ENCODE results near the gene HLA-B.

The HLA-B gene

GRCh38 chr6:31356946-31357466 is at the start of gene HLA-B:
TSS of gene HLA-B (minus strand) at chr6:31357179. CDS start at chr6:31357158, 21 bp downstream.
- TF ChIP-seq GATA2 (IDR thresholded peaks at IDR 0.05; ENCODE audit: low read depth, low read length): no peak
- TF ChIP-seq GATA3 (IDR thresholded peaks at IDR 0.05; ENCODE audit: low read depth, low read length): no peak

GRCh38 chr6:31405996-31406395 is 49.0 kb upstream of the HLA-B start:
- TF ChIP-seq GATA3 (IDR thresholded peaks at IDR 0.05; ENCODE audit: low read depth, low read length) (no peak), GATA2 (IDR thresholded peaks at IDR 0.05; ENCODE audit: low read depth, low read length) (no peak)

- TF ChIP-seq GATA2 (IDR thresholded peaks at IDR 0.05; ENCODE audit: low read depth, low read length): no peak
- TF ChIP-seq GATA3 (IDR thresholded peaks at IDR 0.05; ENCODE audit: low read depth, low read length): no peak
Observed at GRCh38 chr6:31403283-31404060, 46.5 kb upstream of the HLA-B start, which contains the start of gene MICA. TSS of gene MICA (plus strand) at chr6:31403595. CDS start at chr6:31403633, 38 bp downstream.

DNA sequence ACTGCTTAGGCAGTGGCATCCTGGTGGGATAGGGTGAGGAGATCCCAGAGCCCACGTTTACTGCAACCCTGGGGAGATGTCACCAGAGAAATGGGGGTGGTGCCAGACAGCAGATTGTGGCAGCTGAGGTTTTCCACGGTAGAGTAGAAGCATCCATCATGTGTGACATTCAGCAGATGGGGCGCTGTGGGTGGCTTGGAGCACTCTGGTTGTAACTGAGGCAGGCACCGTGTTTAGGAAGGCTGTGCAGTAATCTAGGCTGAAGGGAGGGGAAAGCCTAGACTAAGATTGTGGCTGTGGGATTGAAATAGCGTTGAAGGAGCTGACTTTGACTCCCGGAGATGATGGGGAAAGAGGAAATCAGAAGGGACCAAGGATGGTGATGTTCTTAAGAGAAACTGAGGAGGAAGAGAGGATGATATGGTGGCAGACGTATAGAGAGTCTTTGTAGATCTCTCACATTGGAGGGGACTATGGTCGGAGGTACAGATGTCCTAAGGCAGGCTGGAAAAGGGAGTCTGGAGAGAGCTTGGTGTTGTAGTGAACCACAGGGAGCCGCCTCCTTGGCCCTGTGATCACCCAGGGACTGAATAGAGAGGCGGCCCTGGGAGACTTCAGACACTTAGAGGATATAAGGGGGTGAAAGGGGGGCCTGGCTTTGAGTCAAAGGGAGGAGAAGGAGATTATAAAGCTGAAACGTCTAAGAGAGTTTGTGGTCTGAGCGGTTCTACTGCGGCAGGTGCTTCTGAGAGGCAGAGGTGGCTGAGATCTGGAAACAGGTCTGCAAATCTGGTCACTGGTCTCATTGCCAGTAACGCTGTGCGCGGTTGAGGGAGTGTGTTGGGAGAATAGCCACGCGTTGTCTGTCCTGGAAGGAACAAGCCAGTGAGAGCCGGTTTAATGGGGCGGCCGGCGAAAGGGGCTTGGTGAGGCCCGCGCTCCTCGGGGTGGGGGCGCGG is 45.6 kb upstream of the HLA-B start:
- TF ChIP-seq GATA2 (IDR thresholded peaks at IDR 0.05; ENCODE audit: low read depth, low read length) (no peak), GATA3 (IDR thresholded peaks at IDR 0.05; ENCODE audit: low read depth, low read length) (no peak)

- TF ChIP-seq GATA2 (IDR thresholded peaks at IDR 0.05; ENCODE audit: low read depth, low read length) (no peak), GATA3 (IDR thresholded peaks at IDR 0.05; ENCODE audit: low read depth, low read length) (no peak)
Observed at GRCh38 chr6:31401403-31401802, 44.4 kb upstream of the HLA-B start.

GRCh38 chr6:31400467-31401289 is 43.7 kb upstream of the HLA-B start:
- TF ChIP-seq GATA3 (IDR thresholded peaks at IDR 0.05; ENCODE audit: low read depth, low read length) (no peak), GATA2 (IDR thresholded peaks at IDR 0.05; ENCODE audit: low read depth, low read length) (no peak)

DNA sequence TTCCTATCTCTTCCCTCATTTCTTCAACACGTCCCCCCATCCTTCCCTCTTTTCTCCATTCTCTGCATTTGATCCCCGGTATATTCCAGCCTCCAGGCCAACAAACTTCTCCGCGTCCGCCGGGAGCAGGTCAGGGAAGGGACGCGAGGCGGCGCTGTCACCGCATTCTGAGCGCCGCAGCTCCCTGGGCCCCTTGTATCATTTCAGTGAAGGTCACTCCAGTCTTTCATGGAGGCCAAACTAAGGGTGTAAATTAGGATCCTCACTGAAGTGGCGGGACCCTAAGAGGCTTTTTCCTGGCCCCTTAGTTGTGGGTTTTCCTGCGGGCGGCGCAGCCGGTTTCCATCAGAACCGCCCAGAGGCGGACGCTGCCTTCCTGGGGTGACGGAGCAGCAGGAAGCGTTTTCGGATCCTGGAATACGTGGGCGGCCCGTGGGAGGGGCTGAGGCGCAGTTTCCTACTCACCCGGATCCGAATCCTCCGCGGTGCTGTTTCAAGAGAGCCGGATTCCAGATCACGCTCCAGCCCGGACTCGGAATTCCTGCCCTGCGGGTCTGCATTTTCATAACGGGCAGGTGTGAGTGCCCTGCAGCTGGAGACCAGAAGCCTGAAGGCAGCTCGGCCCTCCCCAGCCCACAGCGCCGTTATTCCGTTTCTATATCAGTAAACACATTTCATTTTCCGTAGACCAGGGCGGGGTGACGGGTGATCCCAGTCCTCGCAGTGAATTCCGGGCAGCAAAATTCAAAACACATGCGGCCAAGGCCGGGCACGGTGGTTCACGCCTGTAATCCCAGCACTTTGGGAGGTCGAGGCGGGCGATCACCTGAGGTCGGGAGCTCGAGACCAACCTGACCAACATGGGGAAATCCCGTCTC is 42.8 kb upstream of the HLA-B start:
- TF ChIP-seq GATA3 (IDR thresholded peaks at IDR 0.05; ENCODE audit: low read depth, low read length) (no peak), GATA2 (IDR thresholded peaks at IDR 0.05; ENCODE audit: low read depth, low read length) (no peak)

- no peak for TF ChIP-seq GATA3 (IDR thresholded peaks at IDR 0.05; ENCODE audit: low read depth, low read length)
- TF ChIP-seq GATA2 (IDR thresholded peaks at IDR 0.05; ENCODE audit: low read depth, low read length): no peak
Observed at GRCh38 chr6:31397901-31398525, 41.0 kb upstream of the HLA-B start.

DNA sequence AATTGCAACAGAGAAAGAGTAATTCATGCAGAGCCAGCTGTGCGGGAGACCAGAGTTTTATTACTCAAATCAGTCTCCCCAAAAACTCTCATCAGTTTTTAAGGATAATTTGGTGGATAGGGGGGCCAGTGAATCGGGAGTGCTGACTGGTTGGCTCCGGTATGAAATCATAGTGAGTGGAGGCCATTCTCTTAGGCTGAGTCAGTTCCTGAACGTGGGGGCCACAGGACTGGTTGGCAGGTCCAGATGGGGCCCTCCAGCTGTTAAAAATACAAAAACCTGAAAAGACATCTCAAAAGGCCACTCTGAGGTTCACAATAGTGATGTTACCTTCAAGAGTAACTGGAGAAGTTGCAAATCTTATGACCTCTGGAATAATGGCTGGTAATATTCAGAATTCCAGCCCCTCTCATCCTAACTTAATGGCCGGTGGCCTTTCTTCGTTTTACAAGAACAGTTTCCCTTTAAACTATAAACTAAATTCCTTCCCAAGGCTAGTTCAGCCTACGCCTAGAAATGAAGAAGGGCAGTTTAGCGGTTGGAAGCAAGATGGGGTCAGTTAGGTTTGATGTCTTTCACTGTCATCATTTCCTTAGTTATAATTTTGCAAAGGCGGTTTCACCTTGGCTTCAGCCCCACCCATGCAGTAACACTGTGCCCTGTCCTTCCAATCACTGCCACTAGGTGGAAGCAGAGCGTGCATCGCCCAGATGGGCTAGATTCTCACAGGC is 39.6 kb upstream of the HLA-B start:
- TF ChIP-seq GATA2 (IDR thresholded peaks at IDR 0.05; ENCODE audit: low read depth, low read length) (no peak), GATA3 (IDR thresholded peaks at IDR 0.05; ENCODE audit: low read depth, low read length) (no peak)

DNA sequence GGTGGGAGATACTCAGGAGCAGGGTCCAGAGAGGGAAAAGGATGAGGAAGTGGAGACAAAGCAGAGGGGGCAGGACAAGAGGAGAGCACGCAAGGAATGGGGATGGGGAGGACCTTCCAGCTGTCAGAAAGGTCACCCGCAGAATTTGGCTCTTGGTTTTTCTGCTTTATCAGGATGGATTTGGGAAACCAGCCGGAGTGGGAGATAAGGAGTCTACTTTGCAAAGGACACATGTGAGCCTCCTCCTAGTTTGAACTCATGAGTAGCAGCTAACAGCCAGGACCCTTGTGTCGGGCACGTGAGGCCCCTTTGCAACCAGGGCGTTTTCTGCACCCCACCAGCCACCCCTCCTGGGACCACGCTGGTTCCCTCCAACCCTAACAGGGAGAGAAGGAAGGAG is 38.9 kb upstream of the HLA-B start:
- no peak for TF ChIP-seq GATA2 (IDR thresholded peaks at IDR 0.05; ENCODE audit: low read depth, low read length)
- no peak for TF ChIP-seq GATA3 (IDR thresholded peaks at IDR 0.05; ENCODE audit: low read depth, low read length)

- no peak for TF ChIP-seq GATA3 (IDR thresholded peaks at IDR 0.05; ENCODE audit: low read depth, low read length)
- TF ChIP-seq GATA2 (IDR thresholded peaks at IDR 0.05; ENCODE audit: low read depth, low read length): no peak
Observed at GRCh38 chr6:31394381-31394780, 37.4 kb upstream of the HLA-B start.

- TF ChIP-seq GATA3 (IDR thresholded peaks at IDR 0.05; ENCODE audit: low read depth, low read length): no peak
- no peak for TF ChIP-seq GATA2 (IDR thresholded peaks at IDR 0.05; ENCODE audit: low read depth, low read length)
Observed at GRCh38 chr6:31393932-31394331, 37.0 kb upstream of the HLA-B start.

Measured in SH-SY5Y (cell line).